ENCODE results near the gene TMEM163. TPM values are rescaled to one million over a fixed set of nuclear protein-coding genes. Genes with fewer than 3 reads are reported as not detected.

Gene TMEM163
- polyA plus RNA-seq, 1 donor from 2014 or later = 3.5 TPM

- Histone ChIP-seq H3F3A (ENCODE audit: insufficient read depth, low read length, poor library complexity, severe bottlenecking) (no peaks in the 10 kb centered on the region), H3K4me3 (ENCODE audit: low read length) (no peak overlapping the region), H3K9me2 (ENCODE audit: insufficient read depth, low read length) (no peaks in the 10 kb centered on the region), H3K9ac (ENCODE audit: low read length) (no peak overlapping the region), H3K36me3 (ENCODE audit: insufficient read depth, low read length) (no peaks in the 10 kb centered on the region), H3K79me2 (replicated peaks; ENCODE audit: insufficient read depth, low read length) (no peaks in the 10 kb centered on the region), H4K20me1 (ENCODE audit: insufficient read depth) (no peaks in the 10 kb centered on the region), H3K27me3 (ENCODE audit: insufficient read depth, low read depth, low read length) (no peaks in the 10 kb centered on the region), H3K9me3 (ENCODE audit: low read length) (no peaks in the 10 kb centered on the region), H2AFZ (ENCODE audit: low read depth, low read length) (no peak overlapping the region), H3K27ac (ENCODE audit: low read length) (no peak overlapping the region), H3K4me2 (ENCODE audit: low read length) (no peak overlapping the region)
- TF ChIP-seq EZH2 (IDR thresholded peaks at IDR 0.05; ENCODE audit: borderline replicate concordance, insufficient read depth, low read length, poor library complexity, severe bottlenecking) (no peak), CTCF (IDR thresholded peaks at IDR 0.05; ENCODE audit: poor library complexity, severe bottlenecking) (no peak), TAF1 (IDR thresholded peaks at IDR 0.05; ENCODE audit: low read depth) (no peak), POLR2AphosphoS5 (IDR thresholded peaks at IDR 0.05) (no peak)
Observed at GRCh38 chr2:134600208-134600607, 118.6 kb downstream of the TMEM163 start.

GRCh38 chr2:134599236-134599635, 119.6 kb downstream of the TMEM163 start:
- Histone ChIP-seq H3K9ac (ENCODE audit: low read length) (no peak overlapping the region), H3K27ac (ENCODE audit: low read length) (no peak overlapping the region), H3K4me2 (ENCODE audit: low read length) (no peak overlapping the region), H3K9me3 (ENCODE audit: low read length) (no peaks in the 10 kb centered on the region), H3F3A (ENCODE audit: insufficient read depth, low read length, poor library complexity, severe bottlenecking) (no peaks in the 10 kb centered on the region), H3K4me3 (ENCODE audit: low read length) (no peak overlapping the region), H4K20me1 (ENCODE audit: insufficient read depth) (no peaks in the 10 kb centered on the region), H3K27me3 (ENCODE audit: insufficient read depth, low read depth, low read length) (no peaks in the 10 kb centered on the region), H3K9me2 (ENCODE audit: insufficient read depth, low read length) (no peaks in the 10 kb centered on the region), H3K36me3 (ENCODE audit: insufficient read depth, low read length) (no peaks in the 10 kb centered on the region), H2AFZ (ENCODE audit: low read depth, low read length) (no peak overlapping the region), H3K79me2 (replicated peaks; ENCODE audit: insufficient read depth, low read length) (no peaks in the 10 kb centered on the region)
- TF ChIP-seq EZH2 (IDR thresholded peaks at IDR 0.05; ENCODE audit: borderline replicate concordance, insufficient read depth, low read length, poor library complexity, severe bottlenecking) (no peak), POLR2AphosphoS5 (IDR thresholded peaks at IDR 0.05) (no peak), MXI1 (conservative IDR thresholded peaks at IDR 0.05; ENCODE audit: poor library complexity, severe bottlenecking) (no peak)

GRCh38 chr2:134594399-134594798, 124.4 kb downstream of the TMEM163 start:
- TF ChIP-seq EP300 (conservative IDR thresholded peaks at IDR 0.05; ENCODE audit: poor library complexity, severe bottlenecking) (no peak), REST (IDR thresholded peaks at IDR 0.05; ENCODE audit: borderline replicate concordance) (no peak), RAD21 (conservative IDR thresholded peaks at IDR 0.05) (no peak), EZH2 (IDR thresholded peaks at IDR 0.05; ENCODE audit: borderline replicate concordance, insufficient read depth, low read length, poor library complexity, severe bottlenecking) (no peak), MXI1 (conservative IDR thresholded peaks at IDR 0.05; ENCODE audit: poor library complexity, severe bottlenecking) (no peak), CTCF (IDR thresholded peaks at IDR 0.05; ENCODE audit: poor library complexity, severe bottlenecking) (no peak), TAF1 (IDR thresholded peaks at IDR 0.05; ENCODE audit: low read depth) (no peak), SMC3 (conservative IDR thresholded peaks at IDR 0.05; ENCODE audit: poor library complexity) (no peak), POLR2AphosphoS5 (IDR thresholded peaks at IDR 0.05) (no peak)
- H3K36me3 ChIP-seq (ENCODE audit: insufficient read depth, low read length) = no peaks in the 10 kb centered on the region
- H4K20me1 ChIP-seq (ENCODE audit: insufficient read depth) = no peaks in the 10 kb centered on the region
- H3K4me2 ChIP-seq (ENCODE audit: low read length) = no peak overlapping the region
- H3K27ac ChIP-seq (ENCODE audit: low read length) = no peak overlapping the region
- no peaks in the 10 kb centered on the region for H3K79me2 ChIP-seq (replicated peaks; ENCODE audit: insufficient read depth, low read length)
- no peaks in the 10 kb centered on the region for H3K9me2 ChIP-seq (ENCODE audit: insufficient read depth, low read length)
- H3F3A ChIP-seq (ENCODE audit: insufficient read depth, low read length, poor library complexity, severe bottlenecking) = no peaks in the 10 kb centered on the region
- peaks cover 17% of the 10 kb centered on the region for H3K9me3 ChIP-seq (ENCODE audit: low read length)
- H3K9ac ChIP-seq (ENCODE audit: low read length) = no peak overlapping the region
- H3K4me3 ChIP-seq (ENCODE audit: low read length) = no peak overlapping the region
- no peaks in the 10 kb centered on the region for H3K27me3 ChIP-seq (ENCODE audit: insufficient read depth, low read depth, low read length)
- H2AFZ ChIP-seq (ENCODE audit: low read depth, low read length) = no peak overlapping the region
